ENCODE data around the gene KIF16B. TPM values are rescaled to one million over a fixed set of nuclear protein-coding genes. Genes with fewer than 3 reads are reported as not detected.

The KIF16B gene
- total and polyA plus RNA-seq, 5 experiments from 2014 or later: 1.9 to 7.9 (median 6.2) TPM

DNA sequence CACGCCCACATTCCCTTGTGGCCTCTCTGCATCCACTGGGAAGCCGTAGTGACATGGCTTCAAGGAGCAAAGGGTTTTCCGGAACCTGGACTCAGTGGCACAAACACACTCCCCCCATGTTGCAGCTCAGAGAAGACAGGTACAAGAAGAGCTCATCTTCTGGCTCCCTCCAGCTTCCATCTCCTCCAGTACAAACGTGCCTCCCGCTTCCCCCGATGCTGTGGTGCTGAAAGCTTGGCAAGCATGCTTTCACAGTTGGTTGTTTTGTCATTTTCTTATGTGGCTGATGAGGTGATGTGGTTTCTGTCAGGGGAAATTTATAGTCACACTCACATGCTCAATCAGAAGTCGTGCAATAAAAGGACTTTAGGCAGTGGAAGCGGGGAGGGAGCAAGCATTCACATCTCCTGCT, 258.5 kb downstream of the KIF16B start:
- Mint-ChIP-seq H3K4me3 (no peak overlapping the region), H3K27ac (no peak overlapping the region), H3K27me3 (no peaks in the 10 kb centered on the region), H3K9me3 (peaks cover 0 to 2% (median 0%) of the 10 kb centered on the region in 9 donors), H3K4me1 (peaks cover 0 to 5% (median 1%) of the 10 kb centered on the region in 4 donors), H3K36me3 (peaks cover 52 to 85% (median 76%) of the 10 kb centered on the region in 3 donors)
- POLR2A ChIA-PET: no interaction called here
- ATAC-seq (no peak), DNase-seq (no peak)

DNA sequence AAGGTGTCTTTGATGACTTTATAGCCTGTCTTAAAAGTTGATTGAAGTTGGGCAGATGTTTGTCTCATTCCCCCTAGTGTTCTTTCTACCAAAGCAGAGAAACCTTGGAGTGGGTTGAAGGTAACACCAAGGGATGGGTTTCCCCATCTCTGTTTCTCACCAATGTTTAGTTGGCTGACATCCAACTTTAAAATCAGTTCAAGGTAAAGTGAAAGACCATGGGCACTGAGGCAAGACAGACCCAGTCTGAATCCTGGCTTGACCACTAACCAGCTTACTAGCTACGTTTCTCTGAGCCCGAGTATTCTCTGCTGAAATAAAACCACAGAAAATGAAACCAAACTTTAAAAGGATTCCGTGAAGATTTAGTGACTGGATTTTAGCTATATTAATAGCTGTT, 258.9 kb downstream of the KIF16B start:
- Mint-ChIP-seq H3K4me3 (no peak overlapping the region), H3K4me1 (peaks cover 0 to 5% (median 1%) of the 10 kb centered on the region in 4 donors), H3K36me3 (peaks cover 54 to 85% (median 78%) of the 10 kb centered on the region in 3 donors), H3K9me3 (peaks cover 0 to 2% (median 0%) of the 10 kb centered on the region in 9 donors), H3K27ac (no peak overlapping the region), H3K27me3 (no peaks in the 10 kb centered on the region)
- no peak for DNase-seq
- POLR2A ChIA-PET: no interaction called here
- no peak for ATAC-seq

DNA sequence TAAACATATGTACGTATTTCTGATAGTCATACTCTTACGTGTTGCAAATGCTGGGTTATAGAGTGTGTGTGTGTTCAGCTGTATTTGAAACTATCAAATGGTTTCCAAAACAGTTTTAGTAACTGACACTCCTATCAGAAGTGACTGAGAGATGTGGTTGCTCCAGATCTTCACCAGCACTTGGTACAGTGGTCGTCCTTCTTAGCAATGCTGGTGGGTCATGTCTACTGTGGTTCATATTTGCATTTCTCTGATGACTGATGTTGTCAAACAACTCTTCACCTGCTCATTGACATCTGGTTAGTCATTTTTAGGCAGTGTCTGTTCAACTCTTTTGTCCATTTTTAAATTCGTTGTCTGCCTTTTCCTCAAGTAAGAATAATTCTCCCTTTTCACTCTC, 259.3 kb downstream of the KIF16B start:
- DNase-seq (no peak), ATAC-seq (no peak)
- peaks cover 0 to 5% (median 1%) of the 10 kb centered on the region in 4 donors for H3K4me1 Mint-ChIP-seq
- H3K9me3 Mint-ChIP-seq: peaks cover 0 to 2% (median 0%) of the 10 kb centered on the region in 9 donors
- H3K27me3 Mint-ChIP-seq: no peaks in the 10 kb centered on the region
- H3K36me3 Mint-ChIP-seq: peaks cover 54 to 88% (median 82%) of the 10 kb centered on the region in 3 donors
- POLR2A ChIA-PET: no interaction called here
- H3K27ac Mint-ChIP-seq: no peak overlapping the region
- H3K4me3 Mint-ChIP-seq: no peak overlapping the region

DNA sequence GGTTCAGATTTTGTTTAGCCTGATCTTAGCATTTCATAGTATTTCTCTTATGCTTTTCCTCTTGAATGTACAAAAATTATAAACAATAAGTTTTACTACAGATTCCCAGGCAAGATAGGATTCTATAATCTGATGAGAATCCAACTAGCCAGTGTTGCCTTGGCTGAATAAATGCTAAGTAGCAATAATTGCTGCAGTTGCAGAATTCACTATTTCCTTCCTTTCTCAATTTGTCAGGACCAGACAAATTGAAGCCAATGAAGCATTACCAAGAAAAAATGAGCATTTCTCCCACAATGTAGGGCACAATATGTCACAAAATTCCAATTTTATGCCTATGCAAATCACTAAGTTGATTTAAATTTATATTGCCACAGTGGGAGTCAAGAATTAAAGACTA, 260.2 kb downstream of the KIF16B start:
- ATAC-seq (no peak), DNase-seq (no peak)
- no peak overlapping the region for H3K27ac Mint-ChIP-seq
- H3K9me3 Mint-ChIP-seq: peaks cover 0 to 2% (median 0%) of the 10 kb centered on the region in 9 donors
- POLR2A ChIA-PET: no interaction called here
- peaks cover 0 to 2% (median under 1%) of the 10 kb centered on the region in 4 donors for H3K4me1 Mint-ChIP-seq
- H3K36me3 Mint-ChIP-seq: peaks cover 55 to 92% (median 85%) of the 10 kb centered on the region in 3 donors
- H3K27me3 Mint-ChIP-seq: no peaks in the 10 kb centered on the region
- no peak overlapping the region for H3K4me3 Mint-ChIP-seq

DNA sequence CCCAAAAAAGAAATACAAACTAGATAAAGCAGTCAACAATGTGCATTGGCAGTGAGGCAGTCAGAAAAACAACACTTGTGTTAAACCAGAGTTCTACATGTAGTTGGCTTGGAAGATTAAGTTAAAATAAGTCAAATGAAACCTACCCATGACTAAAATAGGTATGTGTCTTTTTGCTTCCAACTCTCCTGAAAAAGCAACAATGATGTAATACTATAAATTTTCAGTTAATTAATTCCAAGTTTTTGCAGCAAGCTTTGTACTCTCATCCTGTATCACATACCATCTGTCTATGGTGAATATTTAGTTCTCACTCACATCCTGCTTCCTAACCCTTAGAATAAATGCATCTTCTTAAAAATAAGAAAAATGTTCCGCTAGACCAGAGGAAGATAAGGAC, 261.5 kb downstream of the KIF16B start:
- ATAC-seq: no peak
- H3K36me3 Mint-ChIP-seq: peaks cover 59 to 83% (median 76%) of the 10 kb centered on the region in 3 donors
- peaks cover 0 to 3% (median under 1%) of the 10 kb centered on the region in 9 donors for H3K9me3 Mint-ChIP-seq
- no peak overlapping the region for H3K4me3 Mint-ChIP-seq
- POLR2A ChIA-PET: no interaction called here
- H3K4me1 Mint-ChIP-seq: peaks cover 0 to 2% (median 0%) of the 10 kb centered on the region in 4 donors
- no peak for DNase-seq
- no peak overlapping the region for H3K27ac Mint-ChIP-seq
- H3K27me3 Mint-ChIP-seq: no peaks in the 10 kb centered on the region

DNA sequence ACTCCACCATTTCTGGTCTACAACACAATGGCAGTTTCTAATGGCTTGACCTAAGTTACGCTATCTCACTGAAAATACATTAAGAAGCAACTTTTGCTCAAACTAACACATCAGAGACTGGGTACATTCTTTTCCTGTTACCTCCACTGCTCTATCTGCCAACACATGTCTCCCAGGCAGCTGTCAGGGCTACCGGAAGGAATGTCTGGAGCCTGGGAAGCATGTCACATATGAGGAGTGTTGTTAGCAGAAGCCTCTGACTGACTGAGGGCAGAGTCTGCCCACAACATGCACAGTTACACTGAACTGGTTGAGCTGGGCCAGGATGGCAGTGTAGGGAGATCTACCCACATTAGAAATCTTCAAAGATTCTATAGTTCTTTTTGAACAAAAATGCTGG, 264.5 kb downstream of the KIF16B start:
- peaks cover 0 to 2% (median 0%) of the 10 kb centered on the region in 4 donors for H3K4me1 Mint-ChIP-seq
- H3K9me3 Mint-ChIP-seq: peaks cover 6 to 25% (median 17%) of the 10 kb centered on the region in 9 donors
- ATAC-seq (no peak), DNase-seq (no peak)
- no peaks in the 10 kb centered on the region for H3K27me3 Mint-ChIP-seq
- no peak overlapping the region for H3K4me3 Mint-ChIP-seq
- H3K36me3 Mint-ChIP-seq: peaks cover 62 to 85% (median 74%) of the 10 kb centered on the region in 3 donors
- POLR2A ChIA-PET: no interaction called here
- H3K27ac Mint-ChIP-seq: no peak overlapping the region

DNA sequence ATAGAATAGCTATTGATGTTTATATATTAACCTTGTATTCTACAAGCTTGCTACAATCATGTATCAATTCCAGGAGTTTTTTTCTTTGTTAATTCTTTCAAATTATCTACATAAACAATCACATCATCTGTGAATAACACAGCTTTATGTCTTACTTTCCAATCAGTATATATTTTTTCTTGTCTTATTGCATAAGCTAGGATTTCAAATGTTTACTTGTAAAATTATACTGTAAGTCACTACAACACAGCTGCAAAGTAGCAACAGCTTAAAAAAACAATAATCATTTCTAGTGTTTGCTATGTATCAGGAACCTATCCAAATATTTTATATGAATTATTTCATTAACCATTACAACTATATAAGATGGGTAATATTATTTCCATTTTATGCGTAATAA, 270.4 kb downstream of the KIF16B start:
- Mint-ChIP-seq H3K27me3 (no peaks in the 10 kb centered on the region), H3K4me1 (peaks cover 0 to 2% (median 0%) of the 10 kb centered on the region in 4 donors), H3K4me3 (no peak overlapping the region), H3K9me3 (peaks cover 16 to 57% (median 37%) of the 10 kb centered on the region in 9 donors), H3K36me3 (peaks cover 56 to 75% (median 63%) of the 10 kb centered on the region in 3 donors), H3K27ac (no peak overlapping the region)
- POLR2A ChIA-PET: no interaction called here
- DNase-seq (no peak), ATAC-seq (no peak)

DNA sequence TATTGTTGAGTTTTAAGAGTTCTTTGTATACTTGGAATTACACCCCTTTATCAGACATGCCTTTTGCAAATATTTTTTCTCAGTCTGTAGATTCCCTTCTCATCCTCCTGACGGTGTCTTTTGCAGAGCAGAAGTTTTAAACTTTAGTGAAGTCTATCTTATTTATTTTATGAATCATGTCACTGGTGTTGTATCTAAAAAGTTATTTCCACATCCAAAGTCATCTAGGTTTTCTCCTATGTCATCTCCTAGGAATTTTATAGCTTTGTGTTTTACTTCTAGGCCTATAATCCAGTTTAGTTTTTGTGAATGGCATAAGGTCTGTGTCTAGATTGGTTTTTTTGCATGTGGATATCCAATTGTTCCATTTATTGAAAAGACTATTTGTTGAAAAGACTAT, 271.3 kb downstream of the KIF16B start:
- ATAC-seq (no peak), DNase-seq (no peak)
- POLR2A ChIA-PET: no interaction called here
- Mint-ChIP-seq H3K9me3 (peaks cover 16 to 57% (median 37%) of the 10 kb centered on the region in 9 donors), H3K27ac (no peak overlapping the region), H3K27me3 (no peaks in the 10 kb centered on the region), H3K36me3 (peaks cover 63 to 80% (median 64%) of the 10 kb centered on the region in 3 donors), H3K4me3 (no peak overlapping the region), H3K4me1 (peaks cover 0 to 2% (median 0%) of the 10 kb centered on the region in 4 donors)

DNA sequence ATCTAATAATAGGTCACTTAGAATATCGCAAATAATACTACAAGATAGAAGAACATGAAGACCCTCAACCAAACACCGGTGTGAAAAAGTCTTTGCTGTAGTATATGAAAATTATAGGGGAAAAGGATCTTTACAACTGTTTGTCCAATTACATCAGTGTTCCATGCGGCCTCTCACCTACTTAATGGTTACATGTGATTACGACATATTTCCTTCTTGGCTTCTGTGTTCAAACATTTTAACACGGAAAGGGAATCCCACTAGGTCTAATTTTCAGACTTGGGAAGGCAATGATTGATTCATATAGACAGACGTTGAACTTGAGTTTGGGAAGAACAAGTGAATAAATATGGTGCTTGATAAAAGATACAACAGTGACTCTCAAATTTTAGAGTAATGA, 273.4 kb downstream of the KIF16B start:
- H3K36me3 Mint-ChIP-seq: peaks cover 55 to 74% (median 57%) of the 10 kb centered on the region in 3 donors
- H3K4me3 Mint-ChIP-seq: no peak overlapping the region
- DNase-seq (no peak), ATAC-seq (no peak)
- H3K9me3 Mint-ChIP-seq: peaks cover 9 to 41% (median 29%) of the 10 kb centered on the region in 9 donors
- H3K27ac Mint-ChIP-seq: no peak overlapping the region
- peaks cover 0 to 2% (median 0%) of the 10 kb centered on the region in 4 donors for H3K4me1 Mint-ChIP-seq
- POLR2A ChIA-PET: no interaction called here
- H3K27me3 Mint-ChIP-seq: no peaks in the 10 kb centered on the region

DNA sequence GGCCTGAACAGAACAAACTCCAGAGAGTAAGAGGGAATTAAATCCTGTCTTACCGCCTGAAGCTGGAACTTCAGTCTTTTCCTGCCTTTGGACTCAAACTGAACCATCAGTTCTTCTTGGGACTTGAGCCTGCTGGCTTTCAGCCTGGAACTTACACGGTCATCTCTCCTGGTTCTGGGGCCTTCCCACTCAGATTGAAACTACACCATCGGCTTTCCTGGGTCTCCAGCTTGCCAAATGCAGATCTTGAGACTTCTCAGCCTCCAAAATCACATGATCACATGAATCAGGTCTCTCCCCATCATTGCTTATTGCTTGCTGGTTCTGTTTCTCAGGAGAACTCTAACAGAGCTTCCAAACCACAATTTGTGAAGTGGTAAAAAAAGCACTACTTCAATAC, 276.3 kb downstream of the KIF16B start:
- Mint-ChIP-seq H3K27ac (no peak overlapping the region), H3K36me3 (peaks cover 34 to 48% (median 36%) of the 10 kb centered on the region in 3 donors), H3K9me3 (peaks cover under 1 to 19% (median 8%) of the 10 kb centered on the region in 9 donors), H3K4me3 (no peak overlapping the region), H3K27me3 (no peaks in the 10 kb centered on the region), H3K4me1 (peaks cover 0 to 2% (median 0%) of the 10 kb centered on the region in 4 donors)
- POLR2A ChIA-PET: no interaction called here
- no peak for DNase-seq
- no peak for ATAC-seq

DNA sequence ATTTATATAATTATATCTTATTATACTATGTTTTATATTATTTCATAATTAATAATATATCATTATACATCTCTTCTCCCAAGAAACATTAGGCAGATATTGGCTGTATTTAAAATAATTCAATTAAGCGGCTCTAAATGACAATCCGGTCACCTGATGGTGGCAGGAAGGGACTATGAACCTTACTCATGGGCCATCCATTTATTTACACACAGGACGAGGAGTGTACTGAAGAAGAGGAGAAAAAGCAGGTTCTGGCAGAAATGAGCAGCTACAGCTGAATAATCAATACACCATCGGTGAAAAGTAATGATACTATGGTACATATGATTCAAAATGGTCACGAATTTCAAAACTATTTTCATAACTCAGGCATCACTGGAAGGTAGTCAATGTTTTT, 277.7 kb downstream of the KIF16B start:
- Mint-ChIP-seq H3K27ac (no peak overlapping the region), H3K27me3 (no peaks in the 10 kb centered on the region), H3K36me3 (peaks cover 31 to 49% (median 32%) of the 10 kb centered on the region in 3 donors), H3K4me3 (no peak overlapping the region), H3K9me3 (peaks cover 0 to 9% (median 3%) of the 10 kb centered on the region in 9 donors), H3K4me1 (peaks cover 0 to 2% (median 0%) of the 10 kb centered on the region in 4 donors)
- DNase-seq (no peak), ATAC-seq (no peak)
- POLR2A ChIA-PET: no interaction called here

DNA sequence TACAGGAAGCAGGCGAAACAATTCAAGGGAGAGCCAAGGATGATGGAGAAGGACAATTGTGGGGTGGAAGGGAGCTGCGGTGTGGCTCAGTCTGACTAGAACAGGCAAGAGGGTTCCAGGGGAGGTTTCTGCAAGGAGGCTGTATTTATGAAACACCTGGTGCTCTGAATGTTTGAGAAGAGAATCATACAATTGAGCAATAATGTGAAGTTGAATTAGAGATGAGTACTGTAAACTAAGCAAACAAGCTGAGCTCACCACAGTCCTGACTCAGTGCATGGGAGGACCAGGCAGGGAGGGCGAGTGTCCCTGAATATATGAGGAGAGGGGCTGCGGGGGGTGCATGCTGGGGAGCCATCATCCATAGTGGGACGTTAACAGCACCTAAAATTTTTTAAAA, 279.7 kb downstream of the KIF16B start:
- no peak overlapping the region for H3K4me3 Mint-ChIP-seq
- no peak for ATAC-seq
- H3K36me3 Mint-ChIP-seq: peaks cover 40 to 55% (median 41%) of the 10 kb centered on the region in 3 donors
- peaks cover 0 to 24% (median 7%) of the 10 kb centered on the region in 9 donors for H3K9me3 Mint-ChIP-seq
- no peak overlapping the region for H3K27ac Mint-ChIP-seq
- H3K4me1 Mint-ChIP-seq: peaks cover 0 to 2% (median 0%) of the 10 kb centered on the region in 4 donors
- POLR2A ChIA-PET: no interaction called here
- no peak for DNase-seq
- no peaks in the 10 kb centered on the region for H3K27me3 Mint-ChIP-seq

DNA sequence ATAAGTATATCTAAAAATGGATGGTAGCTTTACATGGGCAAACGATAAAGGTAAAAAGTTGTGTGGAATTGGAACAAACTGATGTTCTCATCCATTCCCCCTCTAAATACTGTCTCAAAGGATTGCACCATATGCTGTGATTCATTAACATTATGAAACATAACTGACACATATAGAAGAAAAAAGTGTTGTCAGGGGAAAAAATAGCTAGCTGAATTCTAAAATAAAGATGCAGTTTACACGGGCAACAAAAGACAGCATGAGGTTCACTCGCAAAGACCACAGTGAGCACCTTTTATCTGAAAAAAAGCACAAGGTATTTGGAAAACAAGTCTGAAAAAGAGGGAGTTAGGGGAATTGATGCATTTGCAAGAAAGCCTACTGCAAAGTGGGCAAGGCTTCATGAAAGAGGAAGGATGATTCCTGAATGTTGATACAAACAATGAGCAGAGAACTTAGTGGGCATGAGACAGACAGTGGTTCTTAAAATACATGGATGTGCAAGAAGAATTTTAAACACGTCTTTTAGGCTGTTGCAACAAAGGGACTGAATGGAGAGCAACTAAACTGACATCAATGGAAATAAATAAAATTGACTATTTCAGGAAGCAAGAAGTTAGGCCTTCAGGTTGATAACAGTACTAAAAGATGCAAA, 280.9 kb downstream of the KIF16B start:
- Mint-ChIP-seq H3K9me3 (peaks cover 0 to 24% (median 7%) of the 10 kb centered on the region in 9 donors), H3K36me3 (peaks cover 31 to 52% (median 32%) of the 10 kb centered on the region in 3 donors), H3K27ac (no peak overlapping the region), H3K4me3 (no peak overlapping the region), H3K4me1 (no peaks in the 10 kb centered on the region), H3K27me3 (no peaks in the 10 kb centered on the region)
- DNase-seq (no peak), ATAC-seq (no peak)
- POLR2A ChIA-PET: no interaction called here
